ENCODE measurements around the gene SEC14L6.

DNA sequence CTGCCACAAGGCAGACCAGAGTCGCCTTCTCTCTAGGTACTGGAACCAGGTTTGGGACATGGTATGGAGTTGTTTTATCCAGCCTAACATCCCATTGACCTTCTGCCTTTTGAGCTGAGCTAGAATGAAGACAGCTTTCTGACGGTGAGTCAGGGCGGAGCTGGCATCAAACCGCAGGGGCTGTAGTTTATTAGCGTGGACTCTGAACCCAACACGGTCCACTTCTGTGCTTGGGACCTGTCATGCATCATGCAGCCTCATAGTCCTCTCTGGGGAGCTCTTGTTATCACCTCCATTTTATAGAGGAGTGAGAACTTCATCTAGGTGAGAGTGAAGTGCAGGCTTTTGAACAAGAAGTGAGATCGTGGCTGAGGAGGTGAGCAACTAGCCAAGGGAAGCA lies 19.6 kb upstream of the SEC14L6 start:
- TF ChIP-seq CTCF (IDR thresholded peaks at IDR 0.05) (no peak), POLR2AphosphoS5 (IDR thresholded peaks at IDR 0.05) (no peak), POLR2A (IDR thresholded peaks at IDR 0.05) (no peak)
